IMR-90 (cell line): ENCODE results near the gene FLCN. TPM values are rescaled to one million over a fixed set of nuclear protein-coding genes. Genes with fewer than 3 reads are reported as not detected.

Experiments used
- ATAC-seq: fragments of 200-7000 bp; cut with Tn5 transposase; 2 replicates; pipeline ENCODE4 v1.9.1; 2020; ENCODE audit warnings: low read depth, mild to moderate bottlenecking, moderate library complexity
- BruUV-seq: library from RNA; stranded (reverse); fragments of 400-500 nt; replicated peaks from 2 replicates; lab custom pipeline; 2021; lab: Mats Ljungman, UMichigan
- CTCF ChIA-PET: fragments of 300-600 bp; formaldehyde crosslinking; extraction: SDS; loops from one replicate; lab custom pipeline; 2021; ENCODE audit warnings: antibody characterized with exemption; lab: Yijun Ruan, JAX
- POLR2A ChIA-PET: fragments of 300-600 bp; sonication (Branson Sonifier 250); formaldehyde crosslinking; loops from one replicate; lab custom pipeline; 2022; ENCODE audit warnings: antibody characterized with exemption; ENCODE audit not compliant: unreplicated experiment; lab: Charles Lee
- DNase-seq: peaks from one replicate; pipeline ENCODE4 v3.0.0; 2013
- H2AFZ ChIP-seq: replicated peaks from 2 replicates; pipeline ENCODE3; 2013; ENCODE audit warnings: low read length, mild to moderate bottlenecking; ENCODE audit not compliant: poor library complexity
- H2AK5ac ChIP-seq: 2 replicates; pipeline ENCODE4 v1.6.1; 2013; ENCODE audit warnings: low read depth, low read length, inconsistent platforms
- H2AK9ac ChIP-seq: replicated peaks from 2 replicates; pipeline ENCODE3; 2013; ENCODE audit warnings: mild to moderate bottlenecking, low read depth, low read length, moderate library complexity; ENCODE audit not compliant: poor library complexity
- H2BK120ac ChIP-seq: 2 replicates; pipeline ENCODE4 v1.6.1; 2013; ENCODE audit warnings: low read depth, low read length, inconsistent platforms
- H2BK15ac ChIP-seq: 3 replicates; pipeline ENCODE4 v1.6.1; 2013; ENCODE audit warnings: low read depth, low read length, inconsistent platforms
- H2BK20ac ChIP-seq: 2 replicates; pipeline ENCODE4 v1.6.1; 2013; ENCODE audit warnings: low read depth, mild to moderate bottlenecking, inconsistent platforms, low read length, moderate library complexity
- H2BK5ac ChIP-seq: 2 replicates; pipeline ENCODE4 v1.6.1; 2013; ENCODE audit warnings: mild to moderate bottlenecking, low read depth, low read length, inconsistent platforms; ENCODE audit not compliant: poor library complexity, severe bottlenecking
- H3K14ac ChIP-seq: replicated peaks from 2 replicates; pipeline ENCODE4 v1.6.1; 2013; ENCODE audit warnings: low read depth, low read length, inconsistent platforms
- H3K18ac ChIP-seq: 2 replicates; pipeline ENCODE4 v1.6.1; 2013; ENCODE audit warnings: low read depth, low read length, control low read depth
- H3K23ac ChIP-seq: 2 replicates; pipeline ENCODE4 v1.6.1; 2013; ENCODE audit warnings: low read depth, low read length, inconsistent platforms
- H3K27ac ChIP-seq: 2 replicates; pipeline ENCODE4 v1.5.1; 2013; ENCODE audit warnings: mild to moderate bottlenecking, control low read depth, low read length; ENCODE audit not compliant: insufficient read depth
- H3K27me3 ChIP-seq: 2 replicates; pipeline ENCODE4 v1.6.1; 2013; ENCODE audit warnings: low read length; ENCODE audit not compliant: control insufficient read depth, insufficient read depth
- H3K36me3 ChIP-seq: 2 replicates; pipeline ENCODE4 v1.6.1; 2013; ENCODE audit warnings: low read length, mixed read lengths; ENCODE audit not compliant: control insufficient read depth, insufficient read depth
- H3K4ac ChIP-seq: 2 replicates; pipeline ENCODE4 v1.6.1; 2013; ENCODE audit warnings: low read depth, low read length, inconsistent platforms
- H3K4me1 ChIP-seq: 2 replicates; pipeline ENCODE4 v1.6.1; 2013; ENCODE audit warnings: low read length, mixed read lengths; ENCODE audit not compliant: control insufficient read depth, insufficient read depth
- H3K4me2 ChIP-seq: 2 replicates; pipeline ENCODE4 v1.6.1; 2013; ENCODE audit warnings: low read depth, mild to moderate bottlenecking, control low read depth, low read length, moderate library complexity
- H3K4me3 ChIP-seq: 2 replicates; pipeline ENCODE4 v1.5.1; 2013; ENCODE audit warnings: low read depth, mild to moderate bottlenecking, control low read depth, low read length, moderate library complexity; ENCODE audit not compliant: insufficient read depth
- H3K56ac ChIP-seq: 2 replicates; pipeline ENCODE4 v1.6.1; 2013; ENCODE audit warnings: low read length, inconsistent platforms; ENCODE audit not compliant: insufficient read depth; ENCODE audit errors: extremely low read depth
- H3K79me1 ChIP-seq, 2 experiments: 2 replicates each; pipeline ENCODE4 v1.6.1; 2013; ENCODE audit warnings: low read length in 2 of 2, inconsistent platforms in 1 of 2, low read depth in 1 of 2
- H3K9ac ChIP-seq: 2 replicates; pipeline ENCODE4 v1.6.1; 2013; ENCODE audit warnings: low read depth, low read length, control low read depth
- H3K9me1 ChIP-seq: 2 replicates; pipeline ENCODE4 v1.6.1; 2013; ENCODE audit warnings: low read length, inconsistent platforms; ENCODE audit not compliant: insufficient read depth
- H3K9me3 ChIP-seq: 2 replicates; pipeline ENCODE4 v1.6.1; 2013; ENCODE audit warnings: low read length; ENCODE audit not compliant: control insufficient read depth, insufficient read depth
- H4K20me1 ChIP-seq: 2 replicates; pipeline ENCODE4 v1.6.1; 2013; ENCODE audit warnings: low read length, inconsistent platforms; ENCODE audit not compliant: insufficient read depth
- H4K5ac ChIP-seq: 2 replicates; pipeline ENCODE4 v1.6.1; 2013; ENCODE audit warnings: mild to moderate bottlenecking, low read depth, low read length, control low read depth
- H4K8ac ChIP-seq, 2 experiments: 2 replicates each; pipeline ENCODE4 v1.6.1; 2013; ENCODE audit warnings: low read depth in 2 of 2, low read length in 2 of 2, control low read depth in 1 of 2, inconsistent platforms in 1 of 2
- H4K91ac ChIP-seq: 2 replicates; pipeline ENCODE4 v1.6.1; 2013; ENCODE audit warnings: low read depth, low read length, inconsistent platforms; ENCODE audit not compliant: insufficient read depth
- CHD1 ChIP-seq: IDR thresholded peaks from 2 replicates; pipeline ENCODE4 v1.6.1; 2012; ENCODE audit warnings: low read depth, low read length, improper control_type of control experiment
- WGBS, 2 experiments: methylation state at CpG; one replicate each; pipeline versions ENCODE4 v1.1.5 to v1.1.7; 2013; ENCODE audit warnings: missing lambda C conversion rate in 2 of 2; ENCODE audit not compliant: insufficient read length in 1 of 2; ENCODE audit errors: extremely low coverage in 2 of 2; 5-methylcytosine and 5-hydroxymethylcytosine counted together
- dilution Hi-C: fragments of 300-500 bp; cut with HindIII; formaldehyde crosslinking; loops from one replicate; pipeline ENCODE4 v1.14.3; 2018; ENCODE audit warnings: low sequenced_read_pairs; ENCODE audit not compliant: unreplicated experiment
- in situ Hi-C: fragments of 300-500 bp; cut with MboI; formaldehyde crosslinking; loops from 3 replicates; pipeline ENCODE4 v1.14.3; 2019; ENCODE audit warnings: low sequenced_read_pairs, inconsistent platforms, mixed read lengths
- intact Hi-C: fragments of 100-400 bp; cut with micrococcal nuclease; formaldehyde crosslinking; loops from 2 replicates; pipeline ENCODE4 v1.10.0; 2022
- polyA plus RNA-seq, 3 experiments: library from polyadenylated mRNA; depleted of rRNA; stranded (reverse); fragments of >200 nt; gene quantifications; 2 replicates each; pipeline ENCODE4 v1.2.3, GENCODE V29; 2012; ENCODE audit warnings: low replicate concordance in 1 of 3
- total RNA-seq: library from RNA; depleted of rRNA; stranded (reverse); fragments of >200 nt; gene quantifications from 2 replicates; pipeline ENCODE4 v1.2.3, GENCODE V29; 2012

The FLCN gene
- total and polyA plus RNA-seq, 2 of the 4 experiments (the other 2 are of a cell fraction), result 16.8 to 24.8 TPM

- no peak overlapping the region for H2AK9ac ChIP-seq
- intact Hi-C loops, result no loop called here
- ChIA-PET POLR2A (no interaction called here), CTCF (no interaction called here)
- no peak overlapping the region for H2BK5ac ChIP-seq
- DNase-seq (no peak), ATAC-seq (no peak)
- BruUV-seq, result no TSS peak
- H4K20me1 ChIP-seq, result peaks cover 18% of the 10 kb centered on the region
- H3K56ac ChIP-seq, result no peak overlapping the region
- 0 out of 2 replicates have a peak, but pooled peaks cover 8% of the 10 kb centered on the region for H3K9me1 ChIP-seq
- no peaks in the 10 kb centered on the region for H3K9me3 ChIP-seq
- H3K36me3 ChIP-seq, result peaks cover 89% of the 10 kb centered on the region
- H2AFZ ChIP-seq, result no peak overlapping the region
- no peak overlapping the region for H2BK120ac ChIP-seq
- H3K4me1 ChIP-seq, result no peaks in the 10 kb centered on the region
- in situ Hi-C loops, result no loop called here
- H3K14ac ChIP-seq, result no peak overlapping the region
- H4K8ac ChIP-seq, result no peak overlapping the region
- H3K4ac ChIP-seq, result no peak overlapping the region
- no peak overlapping the region for H3K4me2 ChIP-seq
- H2BK20ac ChIP-seq, result no peak overlapping the region
- H3K4me3 ChIP-seq, result no peak overlapping the region
- H2BK15ac ChIP-seq, result no peak overlapping the region
- TF ChIP-seq CHD1, result no peak
- no peak overlapping the region for H2AK5ac ChIP-seq
- no peak overlapping the region for H3K27ac ChIP-seq
- H3K18ac ChIP-seq, result no peak overlapping the region
- H3K23ac ChIP-seq, result no peak overlapping the region
- peaks cover 3 to 42% of the 10 kb centered on the region in 2 experiments; a peak in 3 of 4 replicates for H3K79me1 ChIP-seq
- no peak overlapping the region for H3K9ac ChIP-seq
- H4K91ac ChIP-seq, result no peak overlapping the region
- H4K5ac ChIP-seq, result no peak overlapping the region
- dilution Hi-C loops, result no loop called here
- H3K27me3 ChIP-seq, result no peaks in the 10 kb centered on the region
- WGBS, 2 experiments, result no CpG with 5 or more reads among the region's 3 CpGs
Observed at GRCh38 chr17:17217995-17218394, 19.0 kb downstream of the FLCN start.
